Stimulated activated CD8-positive, alpha-beta memory T cell treated with anti-CD3 and anti-CD28 coated beads, Interleukin-7, amount 100 ng/mL, for 24 hours (primary cell): Measurements from ENCODE around the gene TPD52L1.

Experiments used
- DNase-seq: peaks from one replicate; pipeline ENCODE4 v3.0.0-alpha.2; 2020; ENCODE audit warnings: low read depth

TPD52L1 gene

DNA sequence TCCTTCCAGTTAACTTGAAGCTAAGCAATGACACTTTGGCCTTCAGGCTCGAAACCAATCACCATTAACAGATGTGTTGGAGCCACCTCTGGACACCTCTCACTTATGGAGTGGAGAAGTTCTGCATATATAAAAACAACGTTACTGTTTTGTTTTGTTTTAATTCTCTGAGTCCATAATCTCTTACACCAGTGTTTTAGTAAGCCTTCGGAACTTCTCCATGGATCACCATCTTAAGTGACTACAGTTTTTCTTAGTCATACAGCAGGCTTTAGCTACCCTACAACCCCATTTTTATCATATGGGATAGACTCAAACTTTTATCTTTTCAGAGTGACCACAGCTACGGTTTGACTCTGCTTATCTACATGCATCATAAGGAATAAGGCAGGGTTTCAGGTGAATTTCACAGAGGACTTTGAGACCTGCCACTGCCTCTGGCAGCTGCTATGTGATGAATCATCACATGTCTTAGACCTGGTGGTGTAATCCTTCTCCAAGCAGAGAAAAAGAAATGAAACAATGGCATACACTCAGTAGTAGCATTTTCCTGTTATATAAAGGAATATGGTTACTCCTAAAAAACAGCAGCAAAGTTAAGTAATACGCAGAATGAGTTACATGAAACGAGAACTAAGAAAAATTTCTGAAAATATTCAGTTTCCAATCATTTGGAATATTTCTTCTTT is 153.7 kb downstream of the TPD52L1 start:
- no peak for DNase-seq

DNA sequence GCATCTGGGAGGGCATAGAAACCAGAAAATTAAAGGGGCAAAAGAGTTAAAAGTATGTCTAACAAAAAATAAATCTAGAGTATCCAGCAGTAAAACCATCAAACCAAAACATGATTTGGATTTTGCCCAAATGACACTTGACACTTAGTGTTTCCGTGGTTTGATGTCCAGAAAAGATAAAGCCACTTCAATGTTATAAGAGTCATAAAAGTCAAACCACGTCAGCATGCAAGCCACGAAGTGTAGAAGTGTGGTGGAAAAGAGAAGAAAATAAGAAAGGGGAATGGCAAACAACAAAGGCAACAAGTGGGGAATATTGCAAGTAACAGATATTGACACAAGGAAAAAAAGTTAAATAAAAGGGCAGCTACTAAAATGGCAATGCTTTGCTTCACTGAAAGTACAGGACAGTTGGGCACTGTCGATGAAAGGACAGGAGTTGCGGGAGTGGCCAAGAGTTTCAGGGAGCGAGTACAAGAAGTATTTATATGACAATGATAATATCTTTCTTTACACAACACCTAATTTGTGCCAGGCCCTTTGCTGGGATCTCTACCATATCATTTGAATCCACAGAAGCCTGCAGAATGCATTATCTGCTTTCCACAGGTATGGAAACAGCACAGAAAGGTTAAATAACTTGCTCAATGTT is 154.5 kb downstream of the TPD52L1 start:
- DNase-seq = no peak

DNA sequence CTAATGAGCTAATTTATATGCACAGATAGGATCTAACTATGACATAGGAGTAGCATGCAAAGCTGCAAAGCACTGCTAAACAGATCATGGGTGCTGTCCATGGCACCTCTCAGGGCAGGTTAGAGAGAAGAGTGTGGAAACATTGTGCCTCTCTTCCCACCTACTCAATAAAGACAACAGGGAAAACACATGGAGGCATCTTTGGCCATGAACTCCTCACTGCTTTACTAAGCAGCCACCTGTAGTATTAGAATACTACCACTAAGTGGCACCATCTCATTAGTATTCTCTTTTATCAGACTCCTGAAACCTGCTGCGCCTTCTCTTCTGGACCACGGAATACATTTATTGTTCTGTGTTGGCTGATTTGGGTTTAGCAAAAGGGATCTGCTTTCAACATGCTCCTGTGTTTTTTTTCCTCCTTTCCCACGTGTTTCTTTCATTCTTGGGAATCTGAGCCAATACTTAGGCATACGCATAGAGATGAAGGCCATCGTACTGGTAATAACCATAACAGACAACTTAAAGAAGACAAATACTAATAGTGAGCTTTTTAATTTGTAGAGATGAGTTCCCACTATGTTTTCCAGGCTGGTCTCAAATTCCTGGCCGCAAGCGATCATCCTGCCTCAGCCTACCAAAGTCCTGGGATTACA is 157.5 kb downstream of the TPD52L1 start:
- DNase-seq = no peak

DNA sequence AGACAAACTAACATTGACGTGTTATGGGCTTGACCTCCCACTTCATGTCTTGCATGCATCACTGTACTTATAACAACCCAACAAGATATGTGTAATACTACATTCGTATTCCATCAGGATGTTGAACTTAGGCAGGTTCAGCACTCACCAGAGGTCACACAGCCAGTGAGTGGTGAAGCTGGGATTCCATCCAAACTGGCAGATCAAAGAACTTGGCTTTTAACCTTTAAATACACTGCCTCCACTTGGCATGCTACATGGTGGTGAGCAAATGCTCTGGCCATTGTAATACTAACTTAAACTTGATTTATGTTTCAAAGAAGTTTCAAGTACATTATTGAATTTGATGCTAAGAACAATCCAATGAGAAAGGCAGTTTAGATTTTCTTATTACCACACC is 158.9 kb downstream of the TPD52L1 start:
- DNase-seq = no peak

DNA sequence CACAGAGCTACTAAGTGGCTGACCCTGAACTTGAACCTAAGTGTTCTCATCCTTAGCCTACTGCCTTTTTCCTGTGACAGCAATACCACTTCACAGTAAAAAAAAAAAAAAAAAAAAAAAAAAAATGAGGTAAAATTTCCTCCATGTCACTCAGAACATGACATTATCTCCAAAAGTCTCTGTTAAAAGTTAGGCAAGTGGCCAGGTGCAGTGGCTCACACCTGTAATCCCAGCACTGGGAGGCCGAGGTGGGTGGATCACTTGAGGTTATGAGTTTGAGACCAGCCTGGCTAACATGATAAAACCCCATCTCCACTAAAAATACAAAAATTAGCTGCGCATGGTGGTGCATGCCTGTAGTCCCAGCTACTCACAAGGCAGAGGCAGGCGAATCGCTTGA is 159.4 kb downstream of the TPD52L1 start:
- no peak for DNase-seq
